BJ (cell line): ENCODE results near the gene SLC25A36. TPM values are rescaled to one million over a fixed set of nuclear protein-coding genes. Genes with fewer than 3 reads are reported as not detected.
A peak's percentile ranks its signal among the peaks of the same experiment; 100 is the strongest.

Experiments used
- CTCF ChIA-PET: fragments of 350-600 bp; formaldehyde crosslinking; extraction: SDS; loops from one replicate; lab custom pipeline; 2021; ENCODE audit warnings: antibody characterized with exemption, inconsistent platforms; lab: Yijun Ruan, JAX
- POLR2A ChIA-PET: fragments of 300-600 bp; sonication (Branson Sonifier 250); formaldehyde crosslinking; extraction: SDS; loops from one replicate; lab custom pipeline; 2021; ENCODE audit warnings: antibody characterized with exemption; lab: Charles Lee
- DNase-seq: peaks from one replicate; pipeline ENCODE4 v3.0.0-alpha.2; 2011; ENCODE audit warnings: low read depth
- H3K27me3 ChIP-seq: 2 replicates; pipeline ENCODE4 v1.6.0; 2011; ENCODE audit warnings: low read length; ENCODE audit not compliant: control insufficient read depth, insufficient read depth
- H3K36me3 ChIP-seq: 2 replicates; pipeline ENCODE4 v1.5.1; 2011; ENCODE audit warnings: low read length; ENCODE audit not compliant: control insufficient read depth, insufficient read depth
- H3K4me3 ChIP-seq: 2 replicates; pipeline ENCODE4 v1.5.1; 2011; ENCODE audit warnings: low read depth, mild to moderate bottlenecking, control low read depth, low read length
- CTCF ChIP-seq: IDR thresholded peaks from 2 replicates; pipeline ENCODE4 v1.5.1; 2011; ENCODE audit warnings: low read depth, mild to moderate bottlenecking, control low read depth, inconsistent platforms, low read length, moderate library complexity; ENCODE audit not compliant: insufficient read depth
- polyA plus RNA-seq: library from polyadenylated mRNA; depleted of rRNA; stranded (reverse); fragments of >200 nt; gene quantifications from 2 replicates; pipeline ENCODE4 v1.2.3, GENCODE V29; 2011

SLC25A36 gene
- polyA plus RNA-seq, 1 experiment: 32.0 TPM

GRCh38 chr3:140917772-140918171 lies 23.9 kb upstream of the SLC25A36 start:
- Histone ChIP-seq H3K27me3 (no peaks in the 10 kb centered on the region; the same call in 1 of the 2 replicates), H3K36me3 (no peaks in the 10 kb centered on the region), H3K4me3 (no peak overlapping the region)
- no peak for DNase-seq
- ChIA-PET POLR2A (no interaction called here), CTCF (interaction anchor here (1.9 kb wide), 1 partner anchor 14 kb away, joined by 8 read pairs; no protein-coding TSS in a partner anchor)
- no peak for TF ChIP-seq CTCF

- DNase-seq: no peak
- ChIA-PET POLR2A (no interaction called here), CTCF (no interaction called here)
- TF ChIP-seq CTCF: no peak
- Histone ChIP-seq H3K4me3 (no peak overlapping the region), H3K27me3 (no peaks in the 10 kb centered on the region; the same call in none of the 2 replicates), H3K36me3 (no peaks in the 10 kb centered on the region)
Observed at GRCh38 chr3:140920029-140920428, 21.6 kb upstream of the SLC25A36 start.

GRCh38 chr3:140922634-140923033 lies 19.0 kb upstream of the SLC25A36 start:
- POLR2A ChIA-PET: no interaction called here
- DNase-seq: no peak

GRCh38 chr3:140924097-140924873 lies 17.4 kb upstream of the SLC25A36 start:
- H3K36me3 ChIP-seq: no peaks in the 10 kb centered on the region
- CTCF ChIA-PET: interaction anchor here (0.8 to 1.7 kb wide), 5 partner anchors 26 to 269 kb away, joined by 3 to 5 read pairs (median 4); no protein-coding TSS in a partner anchor
- no peak for TF ChIP-seq CTCF
- POLR2A ChIA-PET: no interaction called here
- H3K4me3 ChIP-seq: no peak overlapping the region
- no peak for DNase-seq
- peaks cover 4% of the 10 kb centered on the region for H3K27me3 ChIP-seq

More at GRCh38 chr3:140922634-140923033, 19.0 kb upstream of the SLC25A36 start:
- Histone ChIP-seq H3K36me3 (no peaks in the 10 kb centered on the region), H3K4me3 (no peak overlapping the region), H3K27me3 (peaks cover 1% of the 10 kb centered on the region)
- CTCF ChIA-PET: interaction anchor here (0.7 to 1.7 kb wide), 6 partner anchors 10 to 183 kb away, joined by 3 to 6 read pairs (median 5); no protein-coding TSS in a partner anchor
- peak; percentile 63 for TF ChIP-seq CTCF

GRCh38 chr3:140927279-140928069 lies 14.2 kb upstream of the SLC25A36 start:
- ChIA-PET CTCF (interaction anchor here (0.7 kb wide), 1 partner anchor 624 kb away, joined by 3 read pairs; no protein-coding TSS in a partner anchor), POLR2A (no interaction called here)
- H3K4me3 ChIP-seq: no peak overlapping the region
- DNase-seq: no peak
- H3K27me3 ChIP-seq: peaks cover 4% of the 10 kb centered on the region
- no peak for TF ChIP-seq CTCF
- H3K36me3 ChIP-seq: no peaks in the 10 kb centered on the region
